SK-N-SH treated with all-trans-retinoic acid at 6 μM for 48 hours (cell line): ENCODE data around the gene STK32B.

Source experiments
- ATAC-seq: fragments of 200-7000 bp; cut with Tn5 transposase; 3 replicates; pipeline ENCODE4 v1.9.1; 2020; ENCODE audit warnings: mild to moderate bottlenecking, moderate library complexity
- ARNTL ChIP-seq: fragments of 450-650 bp; formaldehyde crosslinking; IDR thresholded peaks from 2 replicates; pipeline ENCODE4 v1.5.0; 2020; ENCODE audit warnings: low read depth, mild to moderate bottlenecking, moderate library complexity, borderline replicate concordance
- BACH2 ChIP-seq: fragments of 250-450 bp; sonication (Bioruptor Pico); IDR thresholded peaks from 2 replicates; pipeline ENCODE4 v1.9.0; 2021; ENCODE audit warnings: mild to moderate bottlenecking, borderline replicate concordance
- CSDC2 ChIP-seq: fragments of 250-450 bp; sonication (Bioruptor Pico); IDR thresholded peaks from 2 replicates; pipeline ENCODE4 v1.5.0; 2020; ENCODE audit warnings: mild to moderate bottlenecking, moderate library complexity
- CSRNP3 ChIP-seq: fragments of 250-450 bp; sonication (Bioruptor Pico); IDR thresholded peaks from 2 replicates; pipeline ENCODE4 v1.5.1; 2021; ENCODE audit warnings: mild to moderate bottlenecking, moderate library complexity
- ESRRG ChIP-seq: fragments of 250-450 bp; sonication (Bioruptor Pico); IDR thresholded peaks from 2 replicates; pipeline ENCODE4 v1.6.1; 2021; ENCODE audit warnings: mild to moderate bottlenecking
- GLIS3 ChIP-seq: fragments of 250-450 bp; sonication (Bioruptor Pico); IDR thresholded peaks from 2 replicates; pipeline ENCODE4 v1.5.0; 2020; ENCODE audit warnings: mild to moderate bottlenecking, moderate library complexity
- ISL1 ChIP-seq: fragments of 250-450 bp; sonication (Bioruptor Pico); IDR thresholded peaks from 2 replicates; pipeline ENCODE4 v2.1.2; 2022; ENCODE audit warnings: mild to moderate bottlenecking, moderate library complexity
- OSR1 ChIP-seq: fragments of 250-450 bp; sonication (Bioruptor Pico); IDR thresholded peaks from 2 replicates; pipeline ENCODE4 v1.8.0; 2022; ENCODE audit warnings: moderate library complexity, mild to moderate bottlenecking, inconsistent platforms
- PPARA ChIP-seq: fragments of 250-450 bp; sonication (Bioruptor Pico); IDR thresholded peaks from 2 replicates; pipeline ENCODE4 v1.5.0; 2020; ENCODE audit warnings: mild to moderate bottlenecking, borderline replicate concordance
- RARB ChIP-seq: fragments of 250-450 bp; sonication (Bioruptor Pico); IDR thresholded peaks from 2 replicates; pipeline ENCODE4 v1.8.0; 2021; ENCODE audit warnings: mild to moderate bottlenecking, moderate library complexity
- SNAI2 ChIP-seq: fragments of 250-450 bp; sonication (Bioruptor Pico); IDR thresholded peaks from 2 replicates; pipeline ENCODE4 v1.5.0; 2020; ENCODE audit warnings: mild to moderate bottlenecking, moderate library complexity
- TCF4 ChIP-seq: fragments of 250-450 bp; sonication (Bioruptor Pico); IDR thresholded peaks from 2 replicates; pipeline ENCODE4 v1.8.0; 2021; ENCODE audit warnings: mild to moderate bottlenecking, moderate library complexity, borderline replicate concordance
- TOX ChIP-seq: fragments of 250-450 bp; sonication (Bioruptor Pico); IDR thresholded peaks from 2 replicates; pipeline ENCODE4 v1.8.0; 2021; ENCODE audit warnings: mild to moderate bottlenecking, moderate library complexity, borderline replicate concordance
- ZC3H10 ChIP-seq: fragments of 250-450 bp; sonication (Bioruptor Pico); IDR thresholded peaks from 2 replicates; pipeline ENCODE4 v1.5.1; 2021; ENCODE audit warnings: mild to moderate bottlenecking, moderate library complexity
- ZFP3 ChIP-seq: fragments of 250-450 bp; sonication (Bioruptor Pico); IDR thresholded peaks from 2 replicates; pipeline ENCODE4 v1.5.0; 2020; ENCODE audit warnings: mild to moderate bottlenecking, moderate library complexity
- ZFP30 ChIP-seq: fragments of 450-650 bp; formaldehyde crosslinking; IDR thresholded peaks from 2 replicates; pipeline ENCODE4 v1.5.0; 2022; ENCODE audit warnings: mild to moderate bottlenecking, moderate library complexity
- ZNF8 ChIP-seq: fragments of 450-650 bp; formaldehyde crosslinking; IDR thresholded peaks from 2 replicates; pipeline ENCODE4 v1.5.0; 2020; ENCODE audit warnings: mild to moderate bottlenecking, moderate library complexity
- TF ChIP-seq, protein P1 (sequence below): fragments of 250-450 bp; sonication (Bioruptor Pico); IDR thresholded peaks from 2 replicates; pipeline ENCODE4 v1.5.1; 2020; ENCODE audit warnings: low read depth, mild to moderate bottlenecking, moderate library complexity
- TF ChIP-seq, protein P2 (sequence below): fragments of 250-450 bp; sonication (Bioruptor Pico); IDR thresholded peaks from 2 replicates; pipeline ENCODE4 v1.8.0; 2021; ENCODE audit warnings: low read depth, mild to moderate bottlenecking, moderate library complexity, borderline replicate concordance
- TF ChIP-seq, protein P3 (sequence below): fragments of 250-450 bp; sonication (Bioruptor Pico); IDR thresholded peaks from 2 replicates; pipeline ENCODE4 v1.5.0; 2020; ENCODE audit warnings: mild to moderate bottlenecking, moderate library complexity

STK32B gene

GRCh38 chr4:5455003-5455585 lies 403.8 kb downstream of the STK32B start:
- no peak for ATAC-seq

GRCh38 chr4:5456296-5456845 lies 405.1 kb downstream of the STK32B start:
- no peak for ATAC-seq
- no peak for TF ChIP-seq SNAI2
- no peak for TF ChIP-seq CSDC2 (CRISPR knock-in tag)
- TF ChIP-seq, protein P1, sequence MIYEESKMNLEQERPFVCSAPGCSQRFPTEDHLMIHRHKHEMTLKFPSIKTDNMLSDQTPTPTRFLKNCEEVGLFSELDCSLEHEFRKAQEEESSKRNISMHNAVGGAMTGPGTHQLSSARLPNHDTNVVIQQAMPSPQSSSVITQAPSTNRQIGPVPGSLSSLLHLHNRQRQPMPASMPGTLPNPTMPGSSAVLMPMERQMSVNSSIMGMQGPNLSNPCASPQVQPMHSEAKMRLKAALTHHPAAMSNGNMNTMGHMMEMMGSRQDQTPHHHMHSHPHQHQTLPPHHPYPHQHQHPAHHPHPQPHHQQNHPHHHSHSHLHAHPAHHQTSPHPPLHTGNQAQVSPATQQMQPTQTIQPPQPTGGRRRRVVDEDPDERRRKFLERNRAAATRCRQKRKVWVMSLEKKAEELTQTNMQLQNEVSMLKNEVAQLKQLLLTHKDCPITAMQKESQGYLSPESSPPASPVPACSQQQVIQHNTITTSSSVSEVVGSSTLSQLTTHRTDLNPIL (CRISPR knock-in tag) = no peak
- no peak for TF ChIP-seq ZNF8
- TF ChIP-seq ARNTL (CRISPR knock-in tag) = no peak
- no peak for TF ChIP-seq PPARA (CRISPR knock-in tag)
- no peak for TF ChIP-seq RARB (CRISPR knock-in tag)
- no peak for TF ChIP-seq ZFP3 (CRISPR knock-in tag)
- TF ChIP-seq TOX (CRISPR knock-in tag) = no peak
- TF ChIP-seq BACH2 = no peak
- no peak for TF ChIP-seq ZC3H10 (CRISPR knock-in tag)
- TF ChIP-seq ZFP30 = no peak
- no peak for TF ChIP-seq GLIS3 (CRISPR knock-in tag)
- no peak for TF ChIP-seq OSR1 (CRISPR knock-in tag)
- TF ChIP-seq TCF4 (CRISPR knock-in tag) = no peak

More at GRCh38 chr4:5455003-5455585, 403.8 kb downstream of the STK32B start:
- TF ChIP-seq ESRRG (CRISPR knock-in tag) (no peak), TCF4 (CRISPR knock-in tag) (no peak), ZFP3 (CRISPR knock-in tag) (no peak), RARB (CRISPR knock-in tag) (no peak), ZFP30 (no peak), SNAI2 (no peak)
- TF ChIP-seq, all 23 proteins: peak for 0

GRCh38 chr4:5458676-5459075 lies 407.4 kb downstream of the STK32B start:
- no peak for ATAC-seq
- TF ChIP-seq TCF4 (CRISPR knock-in tag) (no peak), ISL1 (no peak), ZC3H10 (CRISPR knock-in tag) (no peak), GLIS3 (CRISPR knock-in tag) (no peak), BACH2 (no peak), PPARA (CRISPR knock-in tag) (no peak), ZFP3 (CRISPR knock-in tag) (no peak), ARNTL (CRISPR knock-in tag) (no peak), ZFP30 (no peak), SNAI2 (no peak), RARB (CRISPR knock-in tag) (no peak), CSRNP3 (CRISPR knock-in tag) (no peak), OSR1 (CRISPR knock-in tag) (no peak), TOX (CRISPR knock-in tag) (no peak)
- TF ChIP-seq, protein P1 (CRISPR knock-in tag) = no peak
- TF ChIP-seq, protein P2, sequence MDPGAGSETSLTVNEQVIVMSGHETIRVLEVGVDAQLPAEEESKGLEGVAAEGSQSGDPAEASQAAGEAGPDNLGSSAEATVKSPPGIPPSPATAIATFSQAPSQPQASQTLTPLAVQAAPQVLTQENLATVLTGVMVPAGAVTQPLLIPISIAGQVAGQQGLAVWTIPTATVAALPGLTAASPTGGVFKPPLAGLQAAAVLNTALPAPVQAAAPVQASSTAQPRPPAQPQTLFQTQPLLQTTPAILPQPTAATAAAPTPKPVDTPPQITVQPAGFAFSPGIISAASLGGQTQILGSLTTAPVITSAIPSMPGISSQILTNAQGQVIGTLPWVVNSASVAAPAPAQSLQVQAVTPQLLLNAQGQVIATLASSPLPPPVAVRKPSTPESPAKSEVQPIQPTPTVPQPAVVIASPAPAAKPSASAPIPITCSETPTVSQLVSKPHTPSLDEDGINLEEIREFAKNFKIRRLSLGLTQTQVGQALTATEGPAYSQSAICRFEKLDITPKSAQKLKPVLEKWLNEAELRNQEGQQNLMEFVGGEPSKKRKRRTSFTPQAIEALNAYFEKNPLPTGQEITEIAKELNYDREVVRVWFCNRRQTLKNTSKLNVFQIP (CRISPR knock-in tag) = no peak
- TF ChIP-seq, protein P3, sequence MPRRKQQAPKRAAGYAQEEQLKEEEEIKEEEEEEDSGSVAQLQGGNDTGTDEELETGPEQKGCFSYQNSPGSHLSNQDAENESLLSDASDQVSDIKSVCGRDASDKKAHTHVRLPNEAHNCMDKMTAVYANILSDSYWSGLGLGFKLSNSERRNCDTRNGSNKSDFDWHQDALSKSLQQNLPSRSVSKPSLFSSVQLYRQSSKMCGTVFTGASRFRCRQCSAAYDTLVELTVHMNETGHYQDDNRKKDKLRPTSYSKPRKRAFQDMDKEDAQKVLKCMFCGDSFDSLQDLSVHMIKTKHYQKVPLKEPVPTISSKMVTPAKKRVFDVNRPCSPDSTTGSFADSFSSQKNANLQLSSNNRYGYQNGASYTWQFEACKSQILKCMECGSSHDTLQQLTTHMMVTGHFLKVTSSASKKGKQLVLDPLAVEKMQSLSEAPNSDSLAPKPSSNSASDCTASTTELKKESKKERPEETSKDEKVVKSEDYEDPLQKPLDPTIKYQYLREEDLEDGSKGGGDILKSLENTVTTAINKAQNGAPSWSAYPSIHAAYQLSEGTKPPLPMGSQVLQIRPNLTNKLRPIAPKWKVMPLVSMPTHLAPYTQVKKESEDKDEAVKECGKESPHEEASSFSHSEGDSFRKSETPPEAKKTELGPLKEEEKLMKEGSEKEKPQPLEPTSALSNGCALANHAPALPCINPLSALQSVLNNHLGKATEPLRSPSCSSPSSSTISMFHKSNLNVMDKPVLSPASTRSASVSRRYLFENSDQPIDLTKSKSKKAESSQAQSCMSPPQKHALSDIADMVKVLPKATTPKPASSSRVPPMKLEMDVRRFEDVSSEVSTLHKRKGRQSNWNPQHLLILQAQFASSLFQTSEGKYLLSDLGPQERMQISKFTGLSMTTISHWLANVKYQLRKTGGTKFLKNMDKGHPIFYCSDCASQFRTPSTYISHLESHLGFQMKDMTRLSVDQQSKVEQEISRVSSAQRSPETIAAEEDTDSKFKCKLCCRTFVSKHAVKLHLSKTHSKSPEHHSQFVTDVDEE (CRISPR knock-in tag) = no peak
